Liver (tissue), 9 donors: ENCODE data around the gene GSX2. TPM values are rescaled to one million over a fixed set of nuclear protein-coding genes. Genes with fewer than 3 reads are reported as not detected.

Source experiments
- DNase-seq: peaks from one replicate; pipeline ENCODE4 v3.0.0-alpha.2; 2017; ENCODE audit warnings: low spot score
- H3K27ac ChIP-seq, 2 donors: one replicate each; pipeline ENCODE4 v1.7.0; 2013; ENCODE audit warnings: inconsistent platforms in 2 of 2, low read length in 2 of 2, control low read depth in 1 of 2, low read depth in 1 of 2, mild to moderate bottlenecking in 1 of 2
- H3K27me3 ChIP-seq, 4 donors: one replicate each; pipeline versions ENCODE4 v1.6.1 to v1.7.0; 2013; ENCODE audit warnings: low read length in 3 of 4, inconsistent platforms in 1 of 4, mild to moderate bottlenecking in 1 of 4, moderate library complexity in 1 of 4; ENCODE audit not compliant: control insufficient read depth in 4 of 4, insufficient read depth in 4 of 4
- H3K36me3 ChIP-seq, 4 donors: one replicate each; pipeline versions ENCODE4 v1.6.1 to v1.7.0; 2013; ENCODE audit warnings: low read length in 3 of 4, mild to moderate bottlenecking in 3 of 4, low read depth in 1 of 4, moderate library complexity in 1 of 4; ENCODE audit not compliant: control insufficient read depth in 4 of 4, insufficient read depth in 3 of 4
- H3K4me1 ChIP-seq, 4 donors: one replicate each; pipeline versions ENCODE4 v1.6.1 to v1.7.0; 2013; ENCODE audit warnings: low read length in 3 of 4, mild to moderate bottlenecking in 3 of 4, moderate library complexity in 1 of 4; ENCODE audit not compliant: control insufficient read depth in 4 of 4, insufficient read depth in 4 of 4
- H3K4me3 ChIP-seq, 3 donors: one replicate each; pipeline versions ENCODE4 v1.6.1 to v1.7.0; 2013; ENCODE audit warnings: low read length in 3 of 3, control low read depth in 1 of 3, low read depth in 1 of 3, mild to moderate bottlenecking in 1 of 3
- H3K9ac ChIP-seq, 2 donors: one replicate each; pipeline ENCODE4 v1.7.0; 2013; ENCODE audit warnings: low read length in 2 of 2, mild to moderate bottlenecking in 2 of 2, moderate library complexity in 2 of 2, control low read depth in 1 of 2, low read depth in 1 of 2
- H3K9me3 ChIP-seq, 4 donors: one replicate each; pipeline versions ENCODE4 v1.6.1 to v1.7.0; 2013; ENCODE audit warnings: low read length in 3 of 4; ENCODE audit not compliant: control insufficient read depth in 4 of 4
- CTCF ChIP-seq: fragments of 150-350 bp; IDR thresholded peaks from 2 replicates; pipeline ENCODE4 v1.5.1; 2017; ENCODE audit warnings: improper control_type of control experiment, low read depth, low read length; ENCODE audit not compliant: missing input control
- EGR1 ChIP-seq, 2 donors: IDR thresholded peaks; 2 replicates each; pipeline ENCODE4 v1.6.1; 2016 to 2018; ENCODE audit warnings: antibody characterized with exemption in 2 of 2, low read depth in 2 of 2
- FOXA1 ChIP-seq: IDR thresholded peaks from 2 replicates; pipeline ENCODE4 v1.6.1; 2016; ENCODE audit warnings: antibody characterized with exemption
- FOXA2 ChIP-seq: IDR thresholded peaks from 2 replicates; pipeline ENCODE4 v1.6.1; 2016; ENCODE audit warnings: antibody characterized with exemption
- GABPA ChIP-seq, 2 donors: IDR thresholded peaks in 1 of 2; conservative IDR thresholded peaks in 1 of 2; 2 replicates each; pipeline ENCODE4 v1.6.1; 2016; ENCODE audit warnings: antibody characterized with exemption in 2 of 2, mild to moderate bottlenecking in 1 of 2, moderate library complexity in 1 of 2
- HNF4A ChIP-seq, 2 donors: conservative IDR thresholded peaks; 2 replicates each; pipeline ENCODE4 v1.6.1; 2016; ENCODE audit warnings: antibody characterized with exemption in 2 of 2, mild to moderate bottlenecking in 2 of 2
- HNF4G ChIP-seq: IDR thresholded peaks from 2 replicates; pipeline ENCODE4 v1.6.1; 2016; ENCODE audit warnings: antibody characterized with exemption
- JUND ChIP-seq, 2 donors: IDR thresholded peaks; 2 replicates each; pipeline ENCODE4 v1.6.1; 2016; ENCODE audit warnings: antibody characterized with exemption in 2 of 2
- MAX ChIP-seq: IDR thresholded peaks from 2 replicates; pipeline ENCODE4 v1.6.1; 2016; ENCODE audit warnings: antibody characterized with exemption
- NR2F2 ChIP-seq: IDR thresholded peaks from 2 replicates; pipeline ENCODE4 v1.6.1; 2016; ENCODE audit warnings: antibody characterized with exemption
- RAD21 ChIP-seq, 2 donors: IDR thresholded peaks; 2 replicates each; pipeline ENCODE4 v1.6.1; 2016; ENCODE audit warnings: antibody characterized with exemption in 2 of 2, mild to moderate bottlenecking in 2 of 2
- RXRA ChIP-seq, 2 donors: IDR thresholded peaks; 2 replicates each; pipeline ENCODE4 v1.6.1; 2017 to 2018; ENCODE audit warnings: antibody characterized with exemption in 2 of 2, mild to moderate bottlenecking in 1 of 2
- SP1 ChIP-seq: IDR thresholded peaks from 2 replicates; pipeline ENCODE4 v1.6.1; 2018; ENCODE audit warnings: antibody characterized with exemption, mild to moderate bottlenecking
- TAF1 ChIP-seq: conservative IDR thresholded peaks from 2 replicates; pipeline ENCODE4 v1.6.1; 2016; ENCODE audit warnings: antibody characterized with exemption, mild to moderate bottlenecking
- YY1 ChIP-seq: IDR thresholded peaks from 2 replicates; pipeline ENCODE4 v1.6.1; 2016; ENCODE audit warnings: antibody characterized with exemption, mild to moderate bottlenecking
- WGBS: extraction: QIAGEN DNeasy Blood & Tissue Kit; methylation state at CpG from one replicate; pipeline ENCODE4 v1.1.7; 2013; 5-methylcytosine and 5-hydroxymethylcytosine counted together
- polyA plus RNA-seq, 2 donors: library from polyadenylated mRNA; stranded (reverse) in 1 of 2; unstranded in 1 of 2; fragments of 200-250 nt in 1 of 2; fragments of >200 nt in 1 of 2; fragmentation: Nextera tagmentation in 1 of 2; extraction: Ambion mirVana in 1 of 2; gene quantifications; one replicate each; pipeline versions ENCODE4 v1.2.1 to v1.2.3, GENCODE V29; 2013 to 2015
- total RNA-seq, 2 donors: library from RNA; depleted of rRNA; stranded (reverse); fragments of >200 nt; gene quantifications; one replicate each; pipeline ENCODE4 v1.2.3, GENCODE V29; 2014
- TF ChIP-seq, protein P1 (sequence below): IDR thresholded peaks from 2 replicates; pipeline ENCODE4 v1.6.1; 2016; ENCODE audit warnings: antibody characterized with exemption, mild to moderate bottlenecking
- TF ChIP-seq, protein P2 (sequence below): IDR thresholded peaks from 2 replicates; pipeline ENCODE4 v1.6.1; 2016; ENCODE audit warnings: antibody characterized with exemption
- TF ChIP-seq, protein P3 (sequence below): IDR thresholded peaks from 2 replicates; pipeline ENCODE4 v1.6.1; 2016; ENCODE audit warnings: antibody characterized with exemption
- donor health status: healthy.
- donor health status: healthy.
- donor health status: healthy.
- donor health status: healthy.
- donor health status: healthy.

The GSX2 gene
- total and polyA plus RNA-seq, 4 donors, result not detected

DNA sequence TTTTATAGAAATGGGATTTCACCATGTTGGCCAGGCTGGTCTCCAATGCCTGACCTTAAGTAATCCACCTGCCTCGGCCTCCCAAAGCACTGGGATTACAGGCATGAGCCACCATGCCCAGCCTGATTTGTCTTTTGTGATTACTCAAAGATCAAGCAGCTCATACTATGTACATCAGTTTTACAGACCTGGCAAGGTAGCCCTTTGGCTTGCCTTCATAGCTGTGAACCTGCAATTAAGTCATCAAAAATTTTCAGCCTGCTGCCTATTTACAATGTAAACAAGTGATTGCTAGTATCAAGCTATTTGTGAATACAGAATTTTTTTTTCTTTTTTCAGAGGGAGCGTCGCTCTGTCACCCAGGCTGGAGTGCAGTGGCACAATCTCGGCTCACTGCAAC, 46.2 kb downstream of the GSX2 start:
- H3K27ac ChIP-seq, result no peak overlapping the region
- no peaks in the 10 kb centered on the region for H3K36me3 ChIP-seq
- H3K9me3 ChIP-seq, result no peaks in the 10 kb centered on the region
- H3K9ac ChIP-seq, result no peak overlapping the region
- TF ChIP-seq YY1 (no peak), MAX (no peak), JUND (IDR thresholded peaks at IDR 0.05) (no peak), SP1 (no peak), NR2F2 (no peak), HNF4G (no peak), FOXA1 (no peak), RXRA (IDR thresholded peaks at IDR 0.05) (no peak), EGR1 (IDR thresholded peaks at IDR 0.05; ENCODE audit: low read depth in 2 of 2) (no peak), RAD21 (IDR thresholded peaks at IDR 0.05) (no peak), FOXA2 (no peak), HNF4A (conservative IDR thresholded peaks at IDR 0.05) (no peak), CTCF (no peak), TAF1 (no peak), GABPA (IDR thresholded peaks at IDR 0.05 in 1 of 2, conservative IDR thresholded peaks at IDR 0.05 in 1 of 2) (no peak)
- TF ChIP-seq, protein P1, sequence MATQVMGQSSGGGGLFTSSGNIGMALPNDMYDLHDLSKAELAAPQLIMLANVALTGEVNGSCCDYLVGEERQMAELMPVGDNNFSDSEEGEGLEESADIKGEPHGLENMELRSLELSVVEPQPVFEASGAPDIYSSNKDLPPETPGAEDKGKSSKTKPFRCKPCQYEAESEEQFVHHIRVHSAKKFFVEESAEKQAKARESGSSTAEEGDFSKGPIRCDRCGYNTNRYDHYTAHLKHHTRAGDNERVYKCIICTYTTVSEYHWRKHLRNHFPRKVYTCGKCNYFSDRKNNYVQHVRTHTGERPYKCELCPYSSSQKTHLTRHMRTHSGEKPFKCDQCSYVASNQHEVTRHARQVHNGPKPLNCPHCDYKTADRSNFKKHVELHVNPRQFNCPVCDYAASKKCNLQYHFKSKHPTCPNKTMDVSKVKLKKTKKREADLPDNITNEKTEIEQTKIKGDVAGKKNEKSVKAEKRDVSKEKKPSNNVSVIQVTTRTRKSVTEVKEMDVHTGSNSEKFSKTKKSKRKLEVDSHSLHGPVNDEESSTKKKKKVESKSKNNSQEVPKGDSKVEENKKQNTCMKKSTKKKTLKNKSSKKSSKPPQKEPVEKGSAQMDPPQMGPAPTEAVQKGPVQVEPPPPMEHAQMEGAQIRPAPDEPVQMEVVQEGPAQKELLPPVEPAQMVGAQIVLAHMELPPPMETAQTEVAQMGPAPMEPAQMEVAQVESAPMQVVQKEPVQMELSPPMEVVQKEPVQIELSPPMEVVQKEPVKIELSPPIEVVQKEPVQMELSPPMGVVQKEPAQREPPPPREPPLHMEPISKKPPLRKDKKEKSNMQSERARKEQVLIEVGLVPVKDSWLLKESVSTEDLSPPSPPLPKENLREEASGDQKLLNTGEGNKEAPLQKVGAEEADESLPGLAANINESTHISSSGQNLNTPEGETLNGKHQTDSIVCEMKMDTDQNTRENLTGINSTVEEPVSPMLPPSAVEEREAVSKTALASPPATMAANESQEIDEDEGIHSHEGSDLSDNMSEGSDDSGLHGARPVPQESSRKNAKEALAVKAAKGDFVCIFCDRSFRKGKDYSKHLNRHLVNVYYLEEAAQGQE, result no peak
- TF ChIP-seq, protein P2, sequence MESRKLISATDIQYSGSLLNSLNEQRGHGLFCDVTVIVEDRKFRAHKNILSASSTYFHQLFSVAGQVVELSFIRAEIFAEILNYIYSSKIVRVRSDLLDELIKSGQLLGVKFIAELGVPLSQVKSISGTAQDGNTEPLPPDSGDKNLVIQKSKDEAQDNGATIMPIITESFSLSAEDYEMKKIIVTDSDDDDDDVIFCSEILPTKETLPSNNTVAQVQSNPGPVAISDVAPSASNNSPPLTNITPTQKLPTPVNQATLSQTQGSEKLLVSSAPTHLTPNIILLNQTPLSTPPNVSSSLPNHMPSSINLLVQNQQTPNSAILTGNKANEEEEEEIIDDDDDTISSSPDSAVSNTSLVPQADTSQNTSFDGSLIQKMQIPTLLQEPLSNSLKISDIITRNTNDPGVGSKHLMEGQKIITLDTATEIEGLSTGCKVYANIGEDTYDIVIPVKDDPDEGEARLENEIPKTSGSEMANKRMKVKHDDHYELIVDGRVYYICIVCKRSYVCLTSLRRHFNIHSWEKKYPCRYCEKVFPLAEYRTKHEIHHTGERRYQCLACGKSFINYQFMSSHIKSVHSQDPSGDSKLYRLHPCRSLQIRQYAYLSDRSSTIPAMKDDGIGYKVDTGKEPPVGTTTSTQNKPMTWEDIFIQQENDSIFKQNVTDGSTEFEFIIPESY, result no peak
- TF ChIP-seq, protein P3, sequence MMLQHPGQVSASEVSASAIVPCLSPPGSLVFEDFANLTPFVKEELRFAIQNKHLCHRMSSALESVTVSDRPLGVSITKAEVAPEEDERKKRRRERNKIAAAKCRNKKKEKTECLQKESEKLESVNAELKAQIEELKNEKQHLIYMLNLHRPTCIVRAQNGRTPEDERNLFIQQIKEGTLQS, result no peak
- no peaks in the 10 kb centered on the region for H3K4me1 ChIP-seq
- no peak for DNase-seq
- WGBS, result 83% methylated on average over 4 of the region's 4 CpGs
- H3K4me3 ChIP-seq, result no peak overlapping the region
- H3K27me3 ChIP-seq, result no peaks in the 10 kb centered on the region
